HEK293 (cell line): ENCODE measurements around the gene KIRREL3.

Experiments
- TCF7L2 ChIP-seq: IDR thresholded peaks from 2 replicates; pipeline ENCODE4 v1.6.1; 2011; ENCODE audit warnings: low read depth, mild to moderate bottlenecking, inconsistent platforms, low read length, moderate library complexity, borderline replicate concordance
- ZNF692 ChIP-seq: fragments of 450-650 bp; formaldehyde crosslinking; IDR thresholded peaks from 2 replicates; pipeline ENCODE4 v1.5.1; 2016; ENCODE audit warnings: missing biosample characterization, missing genetic modification characterization
- ZNF747 ChIP-seq: fragments of 450-650 bp; formaldehyde crosslinking; IDR thresholded peaks from 2 replicates; pipeline ENCODE4 v1.5.1; 2016; ENCODE audit warnings: missing biosample characterization, missing genetic modification characterization
- TF ChIP-seq, protein P1 (sequence below): fragments of 450-650 bp; formaldehyde crosslinking; IDR thresholded peaks from 2 replicates; pipeline ENCODE4 v1.5.1; 2016; ENCODE audit warnings: missing biosample characterization, missing genetic modification characterization

DNA sequence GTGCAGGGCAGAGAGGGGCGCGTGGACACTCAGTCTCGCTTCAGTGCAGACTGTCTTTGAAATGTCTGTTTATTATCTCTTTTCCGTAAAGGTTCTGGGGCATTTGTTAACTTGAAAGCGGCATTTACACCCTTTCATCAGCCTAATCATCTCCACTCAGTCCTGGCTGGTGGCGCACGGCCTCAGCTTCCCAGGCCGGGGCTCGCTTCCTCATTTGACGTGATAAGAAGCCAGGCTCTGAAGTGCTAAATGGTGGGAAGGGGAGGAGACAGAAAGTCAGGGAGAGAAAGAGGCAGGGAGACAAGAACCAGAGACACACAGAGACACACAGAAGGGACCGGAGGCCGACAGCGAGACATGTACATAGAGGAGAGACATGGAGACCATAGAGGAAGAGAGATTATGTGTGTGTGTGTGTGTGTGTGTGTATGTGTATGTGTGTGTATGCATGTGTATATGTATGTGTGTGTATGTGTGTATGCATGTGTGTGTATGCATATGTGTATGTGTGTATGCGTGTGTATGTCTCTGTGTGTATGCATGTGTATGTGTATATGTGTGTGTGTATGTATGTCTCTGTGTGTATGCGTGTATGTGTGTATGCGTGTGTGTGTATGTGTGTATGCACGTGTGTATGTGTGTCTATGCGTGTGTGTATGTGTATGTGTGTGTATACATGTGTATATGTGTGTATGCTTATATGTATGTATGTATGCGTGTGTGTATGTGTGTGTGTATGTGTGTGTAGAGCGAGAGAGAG is 543.6 kb downstream of the KIRREL3 start:
- TF ChIP-seq, protein P1, sequence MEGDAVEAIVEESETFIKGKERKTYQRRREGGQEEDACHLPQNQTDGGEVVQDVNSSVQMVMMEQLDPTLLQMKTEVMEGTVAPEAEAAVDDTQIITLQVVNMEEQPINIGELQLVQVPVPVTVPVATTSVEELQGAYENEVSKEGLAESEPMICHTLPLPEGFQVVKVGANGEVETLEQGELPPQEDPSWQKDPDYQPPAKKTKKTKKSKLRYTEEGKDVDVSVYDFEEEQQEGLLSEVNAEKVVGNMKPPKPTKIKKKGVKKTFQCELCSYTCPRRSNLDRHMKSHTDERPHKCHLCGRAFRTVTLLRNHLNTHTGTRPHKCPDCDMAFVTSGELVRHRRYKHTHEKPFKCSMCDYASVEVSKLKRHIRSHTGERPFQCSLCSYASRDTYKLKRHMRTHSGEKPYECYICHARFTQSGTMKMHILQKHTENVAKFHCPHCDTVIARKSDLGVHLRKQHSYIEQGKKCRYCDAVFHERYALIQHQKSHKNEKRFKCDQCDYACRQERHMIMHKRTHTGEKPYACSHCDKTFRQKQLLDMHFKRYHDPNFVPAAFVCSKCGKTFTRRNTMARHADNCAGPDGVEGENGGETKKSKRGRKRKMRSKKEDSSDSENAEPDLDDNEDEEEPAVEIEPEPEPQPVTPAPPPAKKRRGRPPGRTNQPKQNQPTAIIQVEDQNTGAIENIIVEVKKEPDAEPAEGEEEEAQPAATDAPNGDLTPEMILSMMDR (tag by site-specific recombination) = no peak
- TF ChIP-seq ZNF747 (tag by site-specific recombination) = no peak
- no peak for TF ChIP-seq TCF7L2
- TF ChIP-seq ZNF692 = no peak
